ENCODE data around the gene CD14.

Gene CD14

DNA sequence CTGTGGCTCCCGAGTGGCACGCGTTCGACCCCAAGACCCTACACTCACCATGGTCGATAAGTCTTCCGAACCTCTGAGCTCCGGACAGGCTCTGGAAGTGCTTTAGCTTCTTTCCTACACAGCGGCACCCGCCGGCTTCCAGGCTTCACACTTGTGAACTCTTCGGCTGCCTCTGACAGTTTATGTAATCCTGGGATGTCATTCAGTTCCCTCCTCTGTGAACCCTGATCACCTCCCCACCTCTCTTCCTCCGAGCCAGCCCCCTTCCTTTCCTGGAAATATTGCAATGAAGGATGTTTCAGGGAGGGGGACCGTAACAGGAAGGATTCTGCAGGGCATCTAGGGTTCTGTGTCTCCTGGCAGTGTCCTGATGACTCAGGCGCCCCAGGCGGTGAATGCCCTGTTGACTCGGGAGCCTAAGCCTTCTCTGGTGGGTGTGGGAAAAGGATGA is at the start of gene CD14:
CD14 (minus strand) TSS at position 155 of the 451 bp plus-strand sequence; CDS start at position 51, 104 bp downstream.
- TF ChIP-seq CTCF (IDR thresholded peaks at IDR 0.05; ENCODE audit: low read depth, low read length): no peak
- H3K4me3 ChIP-seq (ENCODE audit: low read depth, low read length): peak within 1 kb of the TSS; percentile 54

DNA sequence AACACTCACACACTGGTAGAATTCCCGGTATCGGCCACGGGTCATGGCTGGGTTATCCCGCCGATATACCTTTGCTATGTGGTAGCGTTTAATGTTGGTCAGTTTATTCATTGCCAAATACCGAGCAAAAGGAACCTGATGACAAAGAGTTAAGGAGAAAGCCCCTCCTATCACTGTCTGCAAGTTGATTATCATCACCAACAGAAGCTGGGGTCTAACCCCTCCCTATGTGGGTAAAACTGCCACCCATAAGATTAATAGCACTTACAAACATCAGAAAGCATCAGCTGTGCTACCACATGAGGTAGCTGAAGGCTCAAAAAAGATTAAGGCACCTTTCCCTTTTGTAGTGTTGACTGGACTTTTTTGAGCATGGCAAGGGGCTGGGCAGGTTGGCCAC is 46.0 kb upstream of the CD14 start:
- H3K4me3 ChIP-seq (ENCODE audit: low read depth, low read length): no peak overlapping the region
- no peak for TF ChIP-seq CTCF (IDR thresholded peaks at IDR 0.05; ENCODE audit: low read depth, low read length)

DNA sequence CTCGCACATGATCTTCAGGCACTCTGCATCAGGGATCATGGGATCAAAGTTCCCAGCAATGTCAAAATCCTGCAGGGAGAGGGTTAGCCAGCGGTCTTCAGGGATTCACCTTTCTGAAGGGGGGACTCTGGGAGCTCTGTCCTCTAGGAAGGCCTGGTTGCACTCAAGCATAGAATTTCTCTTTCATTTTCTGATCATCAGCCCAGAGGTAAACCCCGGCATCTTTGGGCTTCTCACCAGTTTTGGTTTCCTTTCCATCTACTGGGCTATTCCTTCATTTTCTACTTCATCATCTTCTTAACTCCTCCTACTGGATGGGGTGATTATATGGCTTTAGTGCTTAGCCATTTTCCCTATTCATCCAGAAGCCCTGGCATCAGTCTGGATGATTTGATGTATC is 45.0 kb upstream of the CD14 start:
- no peak overlapping the region for H3K4me3 ChIP-seq (ENCODE audit: low read depth, low read length)
- no peak for TF ChIP-seq CTCF (IDR thresholded peaks at IDR 0.05; ENCODE audit: low read depth, low read length)

GRCh38 chr5:140674629-140675028 is 41.7 kb upstream of the CD14 start:
- TF ChIP-seq CTCF (IDR thresholded peaks at IDR 0.05; ENCODE audit: low read depth, low read length): no peak
- no peak overlapping the region for H3K4me3 ChIP-seq (ENCODE audit: low read depth, low read length)

GRCh38 chr5:140674211-140674610 is 41.2 kb upstream of the CD14 start:
- TF ChIP-seq CTCF (IDR thresholded peaks at IDR 0.05; ENCODE audit: low read depth, low read length): no peak
- H3K4me3 ChIP-seq (ENCODE audit: low read depth, low read length): no peak overlapping the region

DNA sequence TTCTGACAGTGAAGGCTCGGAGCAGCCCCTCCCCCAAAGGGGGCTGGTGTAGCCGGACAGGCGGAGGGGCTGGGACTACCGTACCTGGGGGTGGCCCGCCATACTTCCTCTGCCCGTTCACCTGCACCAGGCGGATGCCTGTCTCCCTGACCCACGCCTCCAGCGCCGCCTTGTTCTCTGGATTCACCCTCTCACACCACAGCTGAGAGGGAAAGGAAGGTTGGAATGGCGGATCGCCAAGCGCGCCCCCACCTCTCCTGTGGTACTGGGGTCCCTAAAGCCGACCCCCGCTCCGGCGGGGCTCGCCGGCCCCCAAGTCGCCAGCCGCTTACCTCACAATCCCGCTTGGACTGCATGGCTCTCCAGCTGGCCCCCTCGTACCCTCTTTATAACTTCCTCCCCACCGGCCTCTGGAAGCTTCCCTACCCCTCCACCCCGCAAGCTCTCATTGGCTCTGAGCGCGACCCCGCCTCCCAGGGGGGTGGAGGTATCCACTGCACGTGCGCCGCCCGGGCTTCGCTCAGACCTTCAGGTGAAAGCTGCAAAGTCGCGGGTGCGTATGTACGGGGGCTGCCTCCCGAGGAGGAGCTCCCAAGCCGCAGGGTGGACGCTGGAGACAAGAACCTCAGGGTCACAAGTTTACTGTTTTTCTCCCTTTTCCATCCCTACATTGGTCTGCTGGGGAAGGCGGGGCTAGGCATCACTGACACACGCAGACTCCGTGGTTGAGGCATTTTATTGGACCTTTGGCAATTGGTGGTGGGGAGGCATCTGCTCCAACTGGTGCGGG is 40.4 kb upstream of the CD14 start, which contains the start of gene DND1:
DND1 (minus strand) TSS at position 390 of the 790 bp plus-strand sequence; CDS start at position 356, 34 bp downstream.
- H3K4me3 ChIP-seq (ENCODE audit: low read depth, low read length): no peak within 1 kb of the TSS
- no peak for TF ChIP-seq CTCF (IDR thresholded peaks at IDR 0.05; ENCODE audit: low read depth, low read length)

DNA sequence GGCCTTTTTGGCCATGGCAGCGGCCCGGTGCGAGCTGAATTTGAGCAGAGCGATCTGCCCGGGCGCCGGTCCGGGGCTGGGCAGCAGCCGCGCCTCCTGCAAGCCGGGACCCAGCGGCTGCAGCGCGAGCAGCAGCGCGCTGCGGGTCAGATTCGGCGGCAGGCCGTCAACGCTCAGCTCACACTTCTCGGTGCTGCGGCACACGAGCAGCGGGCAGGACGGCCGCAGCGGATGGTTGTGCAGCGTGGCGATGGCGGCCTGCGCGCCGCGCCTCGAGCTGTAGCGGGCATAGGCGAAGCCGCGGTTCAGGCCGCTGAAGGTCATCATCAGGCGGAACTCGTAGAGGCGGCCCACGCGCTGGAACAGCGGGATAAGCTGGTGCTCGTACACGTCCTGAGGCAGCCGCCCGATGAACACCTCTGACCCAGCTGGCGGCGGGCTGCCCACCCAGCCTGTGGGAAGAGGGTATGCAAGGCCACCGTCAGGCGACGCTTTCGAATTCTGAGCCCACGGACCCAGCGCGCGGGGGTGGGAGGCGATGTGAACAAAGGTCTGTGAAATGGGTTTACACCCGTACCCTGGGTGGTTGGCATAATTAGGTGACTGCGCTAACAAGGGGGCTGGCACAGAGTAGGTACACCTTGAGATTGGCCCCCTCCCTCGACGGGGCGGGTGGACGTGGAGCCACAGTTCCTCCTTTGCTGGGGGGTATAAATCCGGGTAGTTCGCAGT is 39.6 kb upstream of the CD14 start:
- H3K4me3 ChIP-seq (ENCODE audit: low read depth, low read length): no peak overlapping the region
- TF ChIP-seq CTCF (IDR thresholded peaks at IDR 0.05; ENCODE audit: low read depth, low read length): no peak

All from WI38 (cell line).